Measurements from ENCODE around the gene GID8.

Gene GID8

GRCh38 chr20:62971950-62972844 lies 34.2 kb downstream of the GID8 start:
- peak; percentile 78 for DNase-seq

- DNase-seq = no peak
Observed at GRCh38 chr20:62972845-62973745, 35.1 kb downstream of the GID8 start.

- DNase-seq = no peak
Observed at GRCh38 chr20:62975251-62975760, 37.4 kb downstream of the GID8 start.

- no peak for DNase-seq
Observed at GRCh38 chr20:62975812-62976508, 38.0 kb downstream of the GID8 start.

GRCh38 chr20:62976886-62977285 lies 38.9 kb downstream of the GID8 start:
- no peak for DNase-seq

GRCh38 chr20:62977613-62978560 lies 39.9 kb downstream of the GID8 start:
- DNase-seq = no peak

GRCh38 chr20:62978561-62978943 lies 40.6 kb downstream of the GID8 start:
- DNase-seq = no peak

- DNase-seq = no peak
Observed at GRCh38 chr20:62979310-62979709, 41.4 kb downstream of the GID8 start.

- no peak for DNase-seq
Observed at GRCh38 chr20:62979876-62980373, 42.0 kb downstream of the GID8 start.

GRCh38 chr20:62980380-62980960 lies 42.5 kb downstream of the GID8 start:
- DNase-seq = no peak

GRCh38 chr20:62980970-62981369 lies 43.0 kb downstream of the GID8 start:
- peak; percentile 34 for DNase-seq

- no peak for DNase-seq
Observed at GRCh38 chr20:62982124-62983075, 44.5 kb downstream of the GID8 start.

- DNase-seq = no peak
Observed at GRCh38 chr20:62983210-62983609, 45.3 kb downstream of the GID8 start.

GRCh38 chr20:62984666-62985443 lies 46.9 kb downstream of the GID8 start:
- DNase-seq = peak; percentile 22

GRCh38 chr20:62985444-62985778 lies 47.5 kb downstream of the GID8 start:
- peak; percentile 22 for DNase-seq

- no peak for DNase-seq
Observed at GRCh38 chr20:62986257-62986800, 48.4 kb downstream of the GID8 start.

- DNase-seq = no peak
Observed at GRCh38 chr20:62987114-62987513, 49.2 kb downstream of the GID8 start.

- no peak for DNase-seq
Observed at GRCh38 chr20:62989201-62989601, 51.3 kb downstream of the GID8 start.

GRCh38 chr20:62990306-62990825 lies 52.4 kb downstream of the GID8 start:
- no peak for DNase-seq
